HG03103 (cell line): ENCODE results near the gene CNTN4.

Source experiments
- ATAC-seq: cut with Tn5 transposase; IDR thresholded peaks from one replicate; pipeline ENCODE4 v1.9.1; 2021; ENCODE audit warnings: low read depth; ENCODE audit not compliant: unreplicated experiment

Gene CNTN4

GRCh38 chr3:2568929-2569328 lies 470.3 kb downstream of the CNTN4 start:
- ATAC-seq: no peak

GRCh38 chr3:2577571-2577970 lies 478.9 kb downstream of the CNTN4 start:
- no peak for ATAC-seq

GRCh38 chr3:2578560-2578959 lies 479.9 kb downstream of the CNTN4 start:
- no peak for ATAC-seq

GRCh38 chr3:2579206-2579605 lies 480.5 kb downstream of the CNTN4 start:
- ATAC-seq: no peak

- no peak for ATAC-seq
Observed at GRCh38 chr3:2583046-2583445, 484.4 kb downstream of the CNTN4 start.

- ATAC-seq: no peak
Observed at GRCh38 chr3:2589336-2589969, 490.8 kb downstream of the CNTN4 start.

GRCh38 chr3:2595486-2595885 lies 496.8 kb downstream of the CNTN4 start:
- no peak for ATAC-seq

GRCh38 chr3:2597615-2598014 lies 498.9 kb downstream of the CNTN4 start:
- no peak for ATAC-seq

GRCh38 chr3:2599471-2599870 lies 500.8 kb downstream of the CNTN4 start:
- ATAC-seq: no peak

GRCh38 chr3:2603692-2604289 lies 505.1 kb downstream of the CNTN4 start:
- no peak for ATAC-seq

GRCh38 chr3:2614578-2614977 lies 515.9 kb downstream of the CNTN4 start:
- no peak for ATAC-seq

GRCh38 chr3:2615080-2615479 lies 516.4 kb downstream of the CNTN4 start:
- no peak for ATAC-seq

GRCh38 chr3:2623436-2623835 lies 524.8 kb downstream of the CNTN4 start:
- no peak for ATAC-seq

- no peak for ATAC-seq
Observed at GRCh38 chr3:2628117-2628516, 529.5 kb downstream of the CNTN4 start.

GRCh38 chr3:2635511-2635910 lies 536.8 kb downstream of the CNTN4 start:
- no peak for ATAC-seq

GRCh38 chr3:2643606-2644005 lies 544.9 kb downstream of the CNTN4 start:
- ATAC-seq: no peak

- ATAC-seq: no peak
Observed at GRCh38 chr3:2645001-2645400, 546.3 kb downstream of the CNTN4 start.

GRCh38 chr3:2650746-2651145 lies 552.1 kb downstream of the CNTN4 start:
- no peak for ATAC-seq

GRCh38 chr3:2652386-2652785 lies 553.7 kb downstream of the CNTN4 start:
- ATAC-seq: no peak

GRCh38 chr3:2653706-2654105 lies 555.0 kb downstream of the CNTN4 start:
- ATAC-seq: no peak

GRCh38 chr3:2655229-2655701 lies 556.6 kb downstream of the CNTN4 start:
- ATAC-seq: no peak
